Measurements from ENCODE around the gene MOCS3. TPM values are rescaled to one million over a fixed set of nuclear protein-coding genes. Genes with fewer than 3 reads are reported as not detected.
A peak's percentile ranks its signal among the peaks of the same experiment; 100 is the strongest.

The MOCS3 gene, protein sequence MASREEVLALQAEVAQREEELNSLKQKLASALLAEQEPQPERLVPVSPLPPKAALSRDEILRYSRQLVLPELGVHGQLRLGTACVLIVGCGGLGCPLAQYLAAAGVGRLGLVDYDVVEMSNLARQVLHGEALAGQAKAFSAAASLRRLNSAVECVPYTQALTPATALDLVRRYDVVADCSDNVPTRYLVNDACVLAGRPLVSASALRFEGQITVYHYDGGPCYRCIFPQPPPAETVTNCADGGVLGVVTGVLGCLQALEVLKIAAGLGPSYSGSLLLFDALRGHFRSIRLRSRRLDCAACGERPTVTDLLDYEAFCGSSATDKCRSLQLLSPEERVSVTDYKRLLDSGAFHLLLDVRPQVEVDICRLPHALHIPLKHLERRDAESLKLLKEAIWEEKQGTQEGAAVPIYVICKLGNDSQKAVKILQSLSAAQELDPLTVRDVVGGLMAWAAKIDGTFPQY
- 1 to 10 TPM; 1.7 to 2.6 (median 2.0) TPM for polyA plus RNA-seq

DNA sequence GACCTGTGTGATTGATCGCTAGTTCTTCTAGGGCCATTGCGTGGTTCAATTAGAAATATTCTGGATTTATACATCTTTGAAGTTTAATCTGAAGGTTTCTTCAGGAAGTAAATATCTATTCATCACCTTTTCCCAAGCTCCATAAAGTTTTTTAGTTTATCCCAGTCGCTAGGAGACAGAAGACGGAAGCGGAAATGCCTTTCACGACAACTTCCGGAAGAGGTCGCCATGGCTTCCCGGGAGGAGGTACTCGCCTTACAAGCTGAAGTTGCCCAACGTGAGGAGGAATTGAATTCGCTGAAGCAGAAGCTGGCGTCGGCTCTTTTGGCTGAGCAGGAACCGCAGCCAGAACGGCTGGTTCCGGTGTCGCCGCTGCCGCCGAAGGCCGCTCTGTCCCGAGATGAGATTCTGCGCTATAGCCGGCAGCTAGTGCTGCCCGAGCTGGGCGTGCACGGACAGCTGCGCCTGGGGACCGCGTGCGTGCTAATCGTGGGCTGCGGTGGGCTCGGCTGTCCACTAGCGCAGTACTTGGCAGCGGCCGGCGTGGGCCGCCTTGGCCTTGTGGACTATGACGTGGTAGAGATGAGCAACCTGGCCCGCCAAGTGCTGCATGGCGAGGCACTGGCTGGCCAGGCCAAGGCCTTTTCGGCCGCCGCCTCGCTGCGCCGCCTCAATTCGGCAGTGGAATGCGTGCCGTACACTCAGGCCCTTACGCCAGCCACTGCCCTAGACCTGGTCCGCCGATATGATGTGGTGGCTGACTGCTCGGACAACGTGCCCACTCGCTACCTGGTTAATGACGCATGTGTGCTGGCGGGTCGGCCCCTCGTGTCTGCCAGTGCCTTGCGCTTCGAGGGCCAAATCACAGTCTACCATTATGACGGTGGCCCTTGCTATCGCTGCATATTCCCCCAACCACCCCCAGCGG lies at the start of gene MOCS3:
TSS of gene MOCS3 (plus strand) at position 204 of the 928 bp plus-strand sequence. CDS start at position 229, 25 bp downstream.
- peak within 1 kb of the TSS; percentile 19 for H3K27ac ChIP-seq (ENCODE audit: low read depth, low read length)
- 1 to 2% (median 2%) methylated on average over 66 to 67 of the region's 67 CpGs for WGBS, 3 donors

DNA sequence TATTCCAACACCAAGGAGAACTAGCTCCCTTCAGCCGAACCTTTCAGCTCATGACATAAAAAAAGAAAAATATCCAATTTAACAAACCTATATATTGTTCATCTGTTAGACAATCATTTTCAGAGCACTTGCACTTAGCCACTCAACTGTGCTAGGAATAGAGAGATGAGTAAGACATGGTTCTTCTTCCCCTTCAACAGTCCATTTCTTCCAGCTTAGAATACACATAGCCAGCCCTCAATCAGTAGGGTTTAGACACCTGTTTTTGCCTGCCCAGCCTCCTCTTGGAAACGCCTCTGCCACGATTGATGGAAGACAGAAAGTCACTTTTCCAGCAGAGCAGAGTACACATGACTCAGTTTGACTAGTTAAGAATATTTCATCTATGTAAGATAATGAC lies 49.2 kb upstream of the MOCS3 start:
- no peak overlapping the region for H3K27ac ChIP-seq (ENCODE audit: low read depth, low read length)
- WGBS, 3 donors = 82 to 93% (median 92%) methylated on average over 3 of the region's 3 CpGs

DNA sequence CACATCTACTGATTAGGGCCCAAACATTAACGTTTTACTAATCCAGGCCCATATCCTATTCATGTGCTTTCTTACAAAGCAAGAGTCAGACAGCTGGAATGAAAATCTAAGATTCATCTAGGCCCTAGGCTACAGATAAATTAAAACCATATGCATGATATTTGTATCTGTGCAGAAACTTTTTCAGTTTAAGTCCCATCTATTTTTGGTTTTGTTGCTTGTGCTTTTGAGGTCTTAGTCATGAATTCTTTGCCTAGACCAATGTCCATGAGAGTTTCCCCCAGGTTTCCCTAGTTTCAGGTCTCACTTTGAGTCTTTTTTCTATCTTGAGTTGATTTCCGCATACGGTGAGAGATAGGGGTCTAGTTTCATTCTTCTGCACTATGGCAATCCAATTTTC lies 47.6 kb upstream of the MOCS3 start:
- H3K27ac ChIP-seq (ENCODE audit: low read depth, low read length) = no peak overlapping the region
- 56 to 72% (median 59%) methylated on average over 3 of the region's 3 CpGs for WGBS, 3 donors

DNA sequence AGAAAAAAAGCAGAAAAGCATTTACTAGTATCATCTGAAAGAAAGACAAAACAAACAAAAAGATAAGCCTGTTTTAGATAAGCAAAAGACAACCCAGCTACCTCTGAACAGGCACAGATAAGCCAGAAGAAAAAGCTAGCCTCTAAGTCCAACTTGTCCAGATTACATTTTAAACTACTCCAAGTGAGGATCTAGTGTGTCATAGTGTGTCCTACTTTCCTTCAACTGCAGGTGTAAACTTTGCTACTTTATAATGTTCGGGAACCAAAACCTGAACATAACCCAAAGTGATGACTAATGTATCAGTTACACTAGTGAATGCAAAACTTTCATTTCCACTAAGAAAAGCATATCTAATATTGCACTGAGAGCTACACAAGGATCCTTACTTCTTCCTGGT lies 46.9 kb upstream of the MOCS3 start:
- H3K27ac ChIP-seq (ENCODE audit: low read depth, low read length) = no peak overlapping the region
- WGBS, 3 donors = 40 to 75% (median 66%) methylated on average over 1 of the region's 1 CpG

DNA sequence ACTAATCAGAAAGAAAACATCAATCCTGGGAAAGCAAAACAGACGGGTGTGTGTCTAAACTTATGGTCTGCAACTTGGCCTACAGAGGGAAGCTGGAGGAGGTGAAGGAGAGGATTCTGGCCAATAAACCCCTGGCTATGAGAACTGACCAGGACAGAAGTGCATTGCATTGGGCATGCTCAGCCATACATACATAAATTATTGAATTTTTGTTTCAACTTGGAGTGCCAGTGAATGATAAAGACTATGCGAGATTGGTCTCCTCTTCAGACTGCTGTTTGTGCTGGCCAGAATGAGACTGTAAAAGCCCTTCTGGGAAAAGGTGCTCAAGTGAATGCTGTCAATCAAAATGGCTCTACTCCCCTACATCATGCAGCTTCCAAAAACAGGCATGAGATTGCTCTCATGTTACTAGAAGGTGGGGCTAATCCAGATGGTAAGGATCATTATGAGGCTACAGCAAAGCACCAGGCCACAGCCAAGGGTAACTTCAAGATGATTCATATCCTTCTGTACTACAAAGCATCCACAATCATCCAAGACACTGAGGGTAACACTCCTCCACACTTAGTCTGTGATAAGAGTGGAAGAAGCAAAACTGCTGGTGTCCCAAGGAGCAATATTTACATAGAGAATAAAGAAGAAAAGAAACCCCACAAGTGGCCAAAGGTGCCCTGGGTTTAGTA lies 44.8 kb upstream of the MOCS3 start:
- WGBS, 3 donors = 57 to 73% (median 65%) methylated on average over 2 of the region's 2 CpGs
- no peak overlapping the region for H3K27ac ChIP-seq (ENCODE audit: low read depth, low read length)

DNA sequence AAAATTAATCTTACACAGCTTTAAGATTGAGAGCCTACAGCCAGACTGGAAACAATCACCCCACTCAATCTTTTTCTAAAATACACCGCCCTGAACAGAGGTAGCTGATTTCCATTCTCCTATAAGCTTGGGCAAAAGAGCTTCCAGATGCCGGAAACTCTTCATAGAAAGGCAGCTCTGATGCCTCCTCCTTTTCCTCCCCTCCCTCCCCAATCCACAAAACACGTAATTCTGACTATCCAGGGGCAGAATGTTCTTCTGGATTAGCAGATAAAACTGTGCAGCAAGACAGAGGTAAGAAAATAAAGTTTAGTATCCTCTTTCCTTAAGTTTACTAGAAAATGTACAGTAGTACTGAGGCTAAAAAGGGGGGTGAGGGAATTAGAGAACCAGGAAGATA lies 43.2 kb upstream of the MOCS3 start:
- 40 to 60% (median 52%) methylated on average over 3 of the region's 3 CpGs for WGBS, 3 donors
- H3K27ac ChIP-seq (ENCODE audit: low read depth, low read length) = no peak overlapping the region

DNA sequence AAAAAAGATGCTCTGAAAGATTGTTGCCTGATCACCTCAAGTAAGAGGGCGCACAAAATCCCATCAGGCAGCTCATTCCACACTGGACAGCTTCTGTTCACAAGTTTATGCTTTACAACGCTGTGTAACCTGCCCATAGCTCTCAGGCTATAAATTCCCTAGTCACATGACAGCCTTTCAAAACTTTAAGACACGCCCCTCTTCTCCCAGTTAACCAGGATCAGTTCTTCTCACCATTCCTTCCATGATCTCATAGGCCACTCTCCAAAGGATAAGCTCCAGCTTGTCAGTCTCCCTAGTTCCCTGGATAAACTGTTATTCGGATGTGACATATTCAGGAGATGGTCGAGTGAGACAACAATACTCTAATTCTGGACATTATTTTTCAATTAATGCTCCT lies 42.4 kb upstream of the MOCS3 start:
- 61 to 64% (median 61%) methylated on average over 5 of the region's 5 CpGs for WGBS, 3 donors
- H3K27ac ChIP-seq (ENCODE audit: low read depth, low read length) = no peak overlapping the region

DNA sequence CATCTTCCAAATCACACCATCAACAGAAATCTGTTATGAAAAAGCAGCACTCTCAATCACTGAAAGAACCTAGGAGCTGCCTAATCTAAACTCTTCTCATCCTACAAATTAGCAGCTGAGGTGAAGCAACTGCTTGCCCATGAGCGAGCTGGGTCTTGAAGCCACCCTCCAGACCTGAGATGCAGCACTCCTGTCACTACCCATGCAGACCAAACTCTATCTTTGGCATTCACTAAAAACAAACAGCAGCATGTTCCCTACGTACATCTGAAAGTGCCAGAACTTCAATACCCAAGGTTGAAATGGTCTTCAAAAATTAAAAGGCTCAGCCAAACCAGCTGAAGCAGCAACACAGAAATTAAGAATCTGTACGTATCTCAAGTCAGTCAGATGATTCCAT lies 41.7 kb upstream of the MOCS3 start:
- H3K27ac ChIP-seq (ENCODE audit: low read depth, low read length) = no peak overlapping the region
- WGBS, 3 donors = 66 to 86% (median 84%) methylated on average over 3 of the region's 3 CpGs

DNA sequence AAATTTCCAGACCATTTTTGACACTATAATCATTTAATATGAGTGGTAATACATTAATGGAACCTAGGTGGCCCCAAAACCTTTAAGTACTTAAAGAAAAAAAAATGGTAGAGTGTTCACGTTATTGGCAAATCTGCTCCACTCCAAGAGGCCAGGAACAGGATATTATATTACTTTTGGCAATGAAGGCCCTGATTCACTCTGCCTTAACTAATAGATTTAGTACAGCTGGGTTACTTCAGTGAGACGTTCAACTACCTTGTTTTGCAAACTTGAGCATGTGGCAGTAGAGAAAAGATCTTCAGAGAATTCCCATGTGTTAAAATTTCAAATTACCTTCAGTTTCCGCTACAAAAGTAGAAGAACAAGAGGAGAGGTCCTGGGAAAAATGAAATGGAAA lies 40.2 kb upstream of the MOCS3 start:
- WGBS, 3 donors = 41 to 55% (median 49%) methylated on average over 3 of the region's 3 CpGs
- no peak overlapping the region for H3K27ac ChIP-seq (ENCODE audit: low read depth, low read length)

DNA sequence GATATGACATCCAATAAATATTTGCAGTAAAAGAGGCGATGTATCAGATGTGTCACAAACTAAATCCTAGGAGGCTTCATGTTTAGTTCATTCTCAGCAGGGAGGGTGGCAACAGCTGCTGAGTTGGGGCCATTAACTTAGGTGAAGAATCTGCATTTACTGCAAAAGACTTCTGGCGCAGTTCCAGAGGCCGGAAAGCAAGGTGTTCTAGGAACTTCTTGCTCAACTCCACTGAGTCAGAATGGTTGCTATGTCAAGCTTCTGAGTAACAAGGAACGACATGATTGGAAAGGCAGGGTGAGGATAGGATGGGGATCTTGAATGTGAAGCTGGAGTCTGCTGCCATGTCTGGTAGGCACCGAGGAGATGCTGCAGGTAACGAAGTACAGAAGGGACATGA lies 39.1 kb upstream of the MOCS3 start:
- WGBS, 3 donors = 69 to 77% (median 74%) methylated on average over 6 of the region's 6 CpGs

DNA sequence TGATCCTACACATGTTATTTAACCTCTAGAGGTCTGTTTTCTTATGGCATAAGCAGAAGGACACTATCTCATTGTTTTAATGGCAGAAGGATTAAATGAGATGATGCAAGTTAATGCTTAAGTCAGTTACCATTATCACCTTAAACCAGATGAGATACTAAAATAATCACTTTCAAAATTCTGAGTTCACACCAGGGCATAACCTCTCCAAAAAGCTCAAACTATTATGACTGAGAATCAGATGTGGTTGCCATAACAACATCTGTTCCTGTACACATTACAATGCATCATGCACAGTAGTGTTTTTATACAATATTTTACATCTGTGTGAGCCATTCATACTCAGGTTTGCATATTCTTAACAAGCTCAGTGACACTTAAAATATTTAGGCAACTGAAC lies 37.6 kb upstream of the MOCS3 start:
- no peak overlapping the region for H3K27ac ChIP-seq (ENCODE audit: low read depth, low read length)

More for the DNA sequence above, 39.1 kb upstream of the MOCS3 start:
- H3K27ac ChIP-seq (ENCODE audit: low read depth, low read length) = no peak overlapping the region

DNA sequence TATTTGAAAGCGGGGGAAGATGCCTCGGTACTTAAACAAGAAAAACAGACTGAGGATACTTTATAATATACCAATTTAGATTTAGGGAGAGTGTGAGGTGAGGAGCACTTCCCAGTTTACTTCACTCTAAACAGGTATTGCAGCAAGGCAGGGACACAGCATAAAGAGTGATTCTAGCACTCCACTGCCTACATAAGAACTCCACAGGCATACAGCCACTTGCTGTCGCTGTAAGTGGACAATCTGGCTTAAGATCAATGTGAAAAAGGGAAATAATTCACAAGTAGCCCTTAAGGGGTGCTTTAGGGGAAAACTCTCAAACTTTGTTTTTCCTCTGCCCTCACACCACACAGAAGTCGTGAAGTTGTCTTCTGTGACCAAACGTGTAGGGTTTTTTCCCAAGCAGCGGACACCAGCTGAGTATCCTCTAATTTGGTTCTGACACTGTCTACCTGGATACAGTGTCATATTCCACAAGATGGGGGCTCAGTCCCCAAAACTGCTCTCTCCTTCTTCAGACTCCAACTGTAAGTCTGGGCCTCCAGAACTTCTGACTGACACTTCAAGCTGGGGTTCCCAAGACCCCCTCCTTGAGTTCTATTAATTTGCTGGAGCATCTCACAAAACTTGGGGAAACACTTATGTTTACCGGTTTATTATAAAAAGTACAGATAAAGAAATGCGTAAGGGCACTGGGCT lies 36.7 kb upstream of the MOCS3 start:
- H3K27ac ChIP-seq (ENCODE audit: low read depth, low read length) = no peak overlapping the region
- 69 to 78% (median 75%) methylated on average over 8 of the region's 8 CpGs for WGBS, 3 donors

DNA sequence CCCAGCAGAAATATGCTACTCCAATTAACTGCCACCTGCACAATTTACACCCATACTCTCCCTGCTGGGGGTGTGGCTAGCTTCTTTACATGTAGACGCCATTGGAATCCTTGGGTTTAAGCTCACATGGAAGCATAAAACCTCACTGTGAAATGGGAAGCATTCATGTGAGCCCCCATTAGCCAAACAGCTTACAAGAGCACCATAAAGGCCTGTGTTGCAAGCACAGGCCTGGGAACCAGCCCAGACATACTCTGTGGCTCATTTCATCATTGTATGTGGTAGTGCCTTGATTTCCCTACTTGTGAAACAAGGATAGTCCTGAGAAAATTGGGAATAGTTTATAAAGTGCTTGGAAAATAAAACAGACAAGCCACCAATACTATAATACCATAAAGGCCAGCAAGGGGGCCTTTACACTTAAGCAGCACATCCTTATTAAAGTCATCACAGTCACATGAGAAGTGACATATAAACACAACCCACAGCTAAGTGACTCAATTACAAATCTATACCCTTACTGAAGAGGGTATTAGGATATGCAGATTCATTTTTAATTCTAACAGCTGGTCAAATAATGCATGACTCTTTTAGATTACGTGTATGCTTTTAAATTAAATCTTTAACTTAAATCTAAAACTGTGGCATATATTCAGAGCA lies 34.2 kb upstream of the MOCS3 start:
- no peak overlapping the region for H3K27ac ChIP-seq (ENCODE audit: low read depth, low read length)
- 44 to 60% (median 58%) methylated on average over 2 of the region's 2 CpGs for WGBS, 3 donors

DNA sequence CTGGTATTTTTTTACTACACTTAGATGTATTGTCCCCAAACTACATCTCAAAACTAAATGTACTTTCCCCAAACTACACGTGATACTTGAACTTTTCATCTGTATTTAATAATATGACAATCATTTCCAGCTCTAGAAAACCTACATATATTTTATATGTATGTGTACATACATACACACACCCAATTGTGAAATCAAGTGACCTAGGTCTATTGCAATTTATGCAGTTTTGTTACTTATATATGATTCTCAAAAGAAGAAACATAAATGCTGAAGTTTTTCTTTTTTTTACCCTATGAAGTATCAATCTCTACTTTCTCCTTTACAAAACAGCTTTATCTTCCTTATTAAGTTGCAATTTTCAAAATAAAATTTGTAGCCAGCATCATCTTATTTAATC lies 32.1 kb upstream of the MOCS3 start:
- H3K27ac ChIP-seq (ENCODE audit: low read depth, low read length) = no peak overlapping the region
- 35 to 65% (median 46%) methylated on average over 1 of the region's 1 CpG for WGBS, 3 donors

DNA sequence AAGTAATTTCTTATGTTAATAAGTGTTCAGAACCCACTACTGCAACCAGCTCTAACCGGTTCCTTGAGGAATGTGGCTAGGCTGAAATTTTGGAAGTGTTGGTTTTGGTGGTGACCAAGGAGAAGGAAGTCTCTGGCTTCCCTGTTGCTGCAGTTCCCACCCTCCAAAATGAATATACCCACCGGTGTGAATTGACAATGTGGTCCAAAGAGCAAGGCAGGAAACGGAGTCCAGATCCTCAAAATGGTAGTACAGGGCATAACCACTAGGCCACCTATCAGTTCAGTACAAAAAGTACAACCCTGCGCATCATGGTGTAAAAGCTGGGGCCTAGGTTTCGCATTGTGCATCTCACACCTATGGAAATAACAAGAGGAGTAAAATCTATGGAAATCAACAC lies 30.1 kb upstream of the MOCS3 start:
- H3K27ac ChIP-seq (ENCODE audit: low read depth, low read length) = no peak overlapping the region
- 59 to 66% (median 62%) methylated on average over 5 of the region's 5 CpGs for WGBS, 3 donors

DNA sequence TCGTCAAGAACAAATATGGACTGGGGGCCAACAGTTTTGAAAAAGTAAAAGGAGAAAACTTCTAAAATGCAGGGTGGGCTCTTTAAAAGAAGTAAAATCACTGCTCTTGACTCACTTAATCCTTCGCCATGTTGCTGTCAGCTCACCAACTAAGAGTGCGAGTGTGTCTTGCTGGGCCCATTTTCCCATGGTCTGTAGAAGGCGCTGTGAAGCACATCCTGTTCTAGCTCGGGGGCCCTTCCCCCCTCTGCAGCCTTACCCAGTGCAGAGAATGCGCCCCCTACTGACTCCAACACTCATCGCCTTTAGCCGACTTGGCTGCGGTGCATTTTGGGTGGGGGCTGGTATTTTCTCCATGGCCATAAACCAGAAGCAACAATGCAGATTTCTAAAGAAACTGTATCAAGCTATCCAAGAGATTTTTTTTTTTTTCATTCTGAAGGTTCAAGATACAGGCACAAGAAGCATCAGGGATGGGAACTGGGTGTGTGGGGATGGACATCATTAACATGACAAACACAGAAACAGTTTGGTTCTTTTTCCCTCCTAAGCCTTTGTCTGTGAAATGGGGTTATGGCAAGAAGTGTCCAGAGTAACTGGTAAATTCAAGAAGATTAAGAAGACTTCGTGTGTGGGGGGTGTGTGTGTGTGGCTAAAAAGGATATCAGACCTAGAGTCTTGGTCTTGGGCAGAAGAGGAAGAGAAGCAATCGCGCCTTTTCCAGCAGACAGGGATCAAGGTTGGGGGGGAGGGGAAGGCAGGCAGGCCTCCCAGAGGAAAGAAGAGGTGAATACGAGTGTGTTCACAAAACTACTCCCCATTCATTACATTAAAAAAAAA lies 29.1 kb upstream of the MOCS3 start:
- 8 to 14% (median 12%) methylated on average over 13 of the region's 13 CpGs for WGBS, 3 donors
- H3K27ac ChIP-seq (ENCODE audit: low read depth, low read length) = no peak overlapping the region

Data from adipose tissue (tissue), 3 donors.